NCI-H2196 treated with DMSO at 0.1 percent for 48 hours (cell line): ENCODE measurements around the gene CFAP100.
A peak's percentile ranks its signal among the peaks of the same experiment; 100 is the strongest.

Source experiments
- DNase-seq: peaks from one replicate; lab custom pipeline; 2025; ENCODE audit not compliant: unreplicated experiment; lab: John Stamatoyannopoulos, UW

The CFAP100 gene

DNA sequence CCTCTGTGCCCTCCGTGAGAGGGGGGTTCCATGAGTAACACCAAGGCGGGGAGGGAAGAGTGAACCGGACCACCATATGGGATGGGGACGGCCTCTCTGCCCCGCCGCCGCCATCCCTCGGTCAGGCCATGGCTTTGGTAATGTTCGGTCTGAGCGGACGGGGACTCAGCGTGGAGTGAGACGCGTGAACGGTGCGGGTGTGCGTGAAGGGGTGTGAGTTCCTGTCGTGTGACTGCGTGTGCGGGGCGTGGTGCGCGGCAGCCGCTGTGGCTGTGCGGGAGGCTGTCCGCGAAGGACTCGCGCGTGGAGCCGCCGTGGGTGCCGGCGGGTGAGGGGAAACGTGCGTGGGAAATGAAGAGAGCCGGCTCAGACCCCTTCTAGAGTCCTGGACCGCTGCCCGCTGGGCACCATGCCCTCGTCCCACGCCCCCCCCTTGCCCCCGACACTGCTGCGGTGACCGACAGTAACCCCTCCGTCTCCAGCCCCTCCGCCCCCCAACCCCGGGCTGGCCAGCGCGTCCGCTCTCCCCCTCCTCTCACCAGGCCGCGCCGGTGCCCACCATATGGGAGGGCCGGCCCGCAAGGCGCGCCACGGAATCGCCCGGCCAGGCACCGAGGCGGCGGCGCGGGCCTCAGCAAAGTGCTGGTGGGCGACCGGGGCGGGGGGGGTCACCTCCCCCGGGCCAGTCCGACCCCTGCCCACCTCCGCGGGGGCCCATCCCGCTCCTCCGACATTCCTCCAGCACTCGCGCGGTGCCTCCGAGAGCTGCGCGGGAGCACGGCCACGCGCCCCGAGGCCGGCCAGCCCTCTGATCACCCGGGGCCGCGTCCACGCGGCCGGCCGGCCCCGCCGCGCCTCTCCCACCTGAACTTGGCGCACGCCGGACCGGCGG, 38.1 kb upstream of the CFAP100 start:
- no peak for DNase-seq

DNA sequence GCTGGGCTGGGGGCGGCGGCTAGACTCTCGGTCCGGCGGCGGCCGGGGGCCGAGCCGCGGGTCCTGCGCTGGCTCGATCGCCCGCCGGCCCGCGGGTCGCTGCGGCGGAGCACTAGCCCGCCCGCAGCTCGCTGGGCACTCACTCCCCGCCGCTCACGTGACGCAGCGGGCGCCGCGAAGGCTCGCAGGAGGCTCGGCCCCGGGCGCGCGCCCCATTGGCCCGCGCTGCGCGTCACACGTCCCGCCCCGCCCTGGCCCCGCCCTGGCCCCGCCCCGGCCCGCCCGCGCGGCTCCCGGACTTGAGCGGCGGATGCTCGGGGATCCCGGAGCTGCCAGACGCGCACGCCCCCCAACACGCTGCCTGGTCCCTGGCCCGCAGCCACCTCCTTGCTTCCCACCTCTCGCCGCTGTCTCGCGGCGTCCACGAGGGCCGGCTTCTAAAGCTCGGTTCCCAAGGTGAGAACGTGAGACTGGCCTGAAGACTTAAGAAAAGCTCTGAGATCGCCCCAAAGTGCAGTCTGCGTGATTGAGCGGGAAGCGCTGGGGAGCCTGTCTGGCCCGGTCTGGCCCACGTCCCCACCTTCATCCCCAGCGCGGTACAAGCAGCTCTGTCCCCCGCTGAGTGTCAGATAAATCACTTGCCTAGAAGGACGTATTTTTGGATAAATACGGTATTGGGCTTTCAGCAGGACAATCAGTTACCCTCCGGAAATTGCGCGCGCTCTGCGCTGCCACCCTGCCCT, 37.2 kb upstream of the CFAP100 start, which contains the start of gene KLF15:
TSS of gene KLF15 (minus strand) at position 114 of the 743 bp plus-strand sequence. CDS start 4,486 bp downstream, outside the sequence.
- peak; percentile 78 for DNase-seq

DNA sequence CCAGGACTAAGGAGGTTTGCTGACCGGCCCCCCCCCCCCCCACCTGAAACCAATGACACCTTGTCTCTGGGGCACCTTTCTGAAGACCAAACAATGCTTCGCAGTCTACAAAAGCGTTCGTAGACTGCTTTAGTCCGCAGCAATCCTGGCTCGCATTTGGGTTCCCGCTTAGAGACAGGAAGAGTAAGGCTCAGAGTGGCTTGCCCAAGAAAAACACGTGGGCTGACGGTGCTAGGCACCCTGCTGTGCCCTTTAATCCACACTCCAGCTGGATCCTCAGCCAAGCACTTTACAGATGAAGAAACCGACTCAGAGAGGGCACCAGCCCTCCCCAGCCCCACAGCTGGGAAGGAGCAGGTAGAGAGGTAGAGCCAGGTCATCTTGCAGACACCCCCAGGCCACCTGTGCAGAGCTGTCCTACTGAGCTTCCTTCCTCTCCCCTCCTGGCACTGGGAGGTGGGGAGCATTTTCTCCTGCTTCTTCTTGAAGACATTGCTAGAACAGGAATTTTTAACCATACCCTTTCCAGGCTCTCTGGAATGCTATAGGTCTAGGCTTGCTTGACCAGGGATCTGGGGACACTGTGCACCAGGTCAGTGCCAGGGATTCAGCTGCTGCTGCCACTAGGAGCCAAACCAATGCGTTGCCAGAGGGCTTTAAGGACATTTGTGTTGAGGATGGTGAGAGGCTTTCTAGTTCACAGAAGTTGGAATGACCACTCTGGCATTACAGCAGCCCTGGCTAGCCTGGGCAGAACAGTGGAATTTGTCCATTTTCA, 36.5 kb upstream of the CFAP100 start:
- peak; percentile 78 for DNase-seq

DNA sequence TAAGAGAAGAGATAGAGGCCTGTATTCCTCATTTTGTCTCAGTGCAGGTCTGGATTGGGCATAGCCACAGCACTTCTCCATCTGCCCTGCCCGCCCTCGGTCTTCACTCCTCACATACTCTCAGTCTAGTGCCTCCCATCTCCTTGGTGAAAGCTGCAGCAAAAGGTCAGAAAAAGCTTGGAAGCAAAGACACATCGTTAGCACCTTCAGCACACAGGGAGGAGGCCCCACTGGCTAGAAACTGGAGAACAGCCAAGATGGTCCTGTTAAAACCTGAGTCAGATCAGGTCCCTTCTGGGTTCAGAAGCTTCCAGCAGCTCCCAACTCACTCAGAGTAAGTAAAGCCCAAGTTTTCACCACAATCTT, 35.9 kb upstream of the CFAP100 start:
- no peak for DNase-seq

DNA sequence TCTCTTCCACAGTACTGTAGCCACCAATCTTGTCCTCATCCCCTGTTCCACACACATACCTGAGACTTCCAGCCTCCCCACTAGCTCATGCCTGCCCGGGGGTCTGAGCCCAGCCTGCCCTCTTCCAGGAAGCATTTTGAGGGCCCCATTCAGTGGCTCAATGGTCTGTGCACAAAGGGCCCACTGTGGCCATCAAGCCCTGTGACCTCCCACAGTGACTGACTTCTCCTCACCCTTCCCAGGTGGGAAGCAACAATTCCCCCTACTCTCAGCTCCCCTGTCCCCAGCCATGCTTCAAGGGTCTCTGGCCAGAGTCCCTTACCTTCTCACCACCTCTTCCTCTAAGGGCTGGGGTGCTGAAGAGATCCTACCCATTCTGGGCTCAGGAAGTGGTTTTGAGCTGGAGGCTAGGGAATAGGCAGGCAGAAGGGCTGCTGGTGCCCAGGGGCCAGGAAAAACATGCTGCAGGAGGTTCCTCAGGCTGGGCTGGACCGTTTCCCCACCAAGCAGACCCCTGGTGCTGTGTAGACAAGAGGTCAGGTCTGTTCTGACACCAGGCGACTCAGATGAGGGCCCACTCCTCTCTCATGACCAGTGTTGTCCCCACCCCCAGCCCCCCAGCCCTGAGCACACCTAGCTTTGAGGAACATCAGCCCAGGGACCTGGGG, 34.5 kb upstream of the CFAP100 start:
- DNase-seq, result no peak

DNA sequence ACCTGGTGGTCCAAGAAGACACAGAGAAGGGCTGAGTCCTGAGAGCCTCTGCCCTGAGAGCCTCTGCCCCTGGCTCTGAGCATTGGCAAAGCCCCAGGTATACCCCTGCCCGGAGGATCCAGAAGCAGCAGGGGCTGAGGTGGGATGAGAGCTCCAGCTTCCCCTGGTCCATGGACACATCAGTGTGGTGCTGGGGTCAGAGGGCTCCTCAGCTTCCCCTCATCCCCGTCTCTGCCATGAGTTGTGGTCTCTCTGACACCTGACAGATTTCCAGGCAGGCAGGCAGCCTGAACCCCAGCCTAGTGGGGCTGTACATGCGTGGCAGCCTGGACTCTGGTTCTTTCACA, 34.0 kb upstream of the CFAP100 start:
- DNase-seq, result no peak

DNA sequence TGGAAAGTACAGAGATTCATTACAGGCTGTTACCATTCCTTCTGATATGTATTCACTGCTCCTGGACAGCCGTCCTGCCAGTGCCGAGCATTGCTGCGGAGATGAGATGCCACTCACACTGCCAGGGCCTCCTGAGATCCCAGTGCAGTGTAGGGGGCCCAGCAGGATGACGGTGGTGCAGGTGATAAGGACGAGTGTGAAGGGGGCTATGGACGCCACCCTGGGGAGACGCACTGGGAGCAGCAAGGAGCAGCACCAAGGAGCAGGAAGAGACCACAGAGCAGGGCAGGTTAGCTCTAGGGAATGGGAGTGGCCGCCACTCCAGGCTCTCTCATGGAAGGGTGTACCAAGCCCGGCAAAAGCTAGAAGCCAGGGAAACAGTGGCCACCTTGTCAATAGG, 33.5 kb upstream of the CFAP100 start:
- no peak for DNase-seq

DNA sequence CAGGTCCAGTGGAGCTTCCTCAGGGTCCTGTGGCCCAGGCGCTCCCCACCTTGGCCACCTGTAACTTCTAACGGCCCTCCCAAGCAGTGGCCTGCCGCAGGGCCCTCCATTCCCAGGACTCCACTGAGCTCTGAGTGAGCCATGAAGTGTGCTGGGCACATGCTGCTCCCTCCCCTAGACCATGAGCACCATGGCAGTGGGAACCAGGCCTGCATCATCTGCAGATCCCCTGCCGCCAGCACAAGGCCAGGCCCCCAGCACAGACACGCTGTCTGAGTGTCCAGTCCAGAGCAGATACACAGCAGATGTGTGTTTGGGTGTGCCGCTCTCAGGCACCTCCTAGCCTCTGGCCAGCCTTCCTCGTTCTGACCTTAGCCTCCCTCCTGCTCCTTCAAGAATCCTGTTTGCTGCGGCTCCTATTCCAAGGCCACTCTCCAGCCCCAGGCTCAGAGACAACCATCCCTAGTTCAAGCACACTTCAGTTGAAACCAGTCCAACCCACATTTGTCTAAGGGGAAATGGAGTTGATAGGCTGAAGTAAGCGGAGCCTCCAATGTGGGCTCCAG, 30.5 kb upstream of the CFAP100 start:
- no peak for DNase-seq

DNA sequence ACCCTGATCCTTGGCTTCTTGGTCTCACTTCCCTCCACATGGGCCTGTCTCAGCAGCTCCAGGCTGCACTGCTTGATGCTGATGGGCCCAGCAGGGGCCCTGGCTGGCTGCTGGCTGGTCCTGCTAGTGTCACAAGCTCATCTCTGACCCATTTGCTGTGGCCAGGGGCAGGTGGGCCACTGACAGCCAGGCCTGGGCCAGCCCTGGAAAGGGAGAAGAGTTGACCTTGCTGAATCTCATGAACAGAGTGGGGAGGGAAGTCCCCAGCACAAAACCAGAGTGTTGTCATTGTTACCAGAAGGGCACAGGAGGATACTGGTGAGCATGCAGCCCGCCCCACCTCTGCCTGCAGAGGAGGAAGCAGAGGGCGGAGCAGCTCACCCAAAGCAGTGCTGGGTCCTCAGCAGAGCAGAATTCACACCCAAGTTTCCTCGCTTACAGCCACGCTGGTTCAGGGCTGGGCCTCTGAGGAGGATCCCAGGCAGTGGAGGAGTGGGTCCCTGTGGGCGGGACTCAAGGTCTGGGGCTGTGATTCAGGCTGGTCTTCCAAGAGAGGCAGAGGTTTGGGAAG, 29.9 kb upstream of the CFAP100 start:
- no peak for DNase-seq

DNA sequence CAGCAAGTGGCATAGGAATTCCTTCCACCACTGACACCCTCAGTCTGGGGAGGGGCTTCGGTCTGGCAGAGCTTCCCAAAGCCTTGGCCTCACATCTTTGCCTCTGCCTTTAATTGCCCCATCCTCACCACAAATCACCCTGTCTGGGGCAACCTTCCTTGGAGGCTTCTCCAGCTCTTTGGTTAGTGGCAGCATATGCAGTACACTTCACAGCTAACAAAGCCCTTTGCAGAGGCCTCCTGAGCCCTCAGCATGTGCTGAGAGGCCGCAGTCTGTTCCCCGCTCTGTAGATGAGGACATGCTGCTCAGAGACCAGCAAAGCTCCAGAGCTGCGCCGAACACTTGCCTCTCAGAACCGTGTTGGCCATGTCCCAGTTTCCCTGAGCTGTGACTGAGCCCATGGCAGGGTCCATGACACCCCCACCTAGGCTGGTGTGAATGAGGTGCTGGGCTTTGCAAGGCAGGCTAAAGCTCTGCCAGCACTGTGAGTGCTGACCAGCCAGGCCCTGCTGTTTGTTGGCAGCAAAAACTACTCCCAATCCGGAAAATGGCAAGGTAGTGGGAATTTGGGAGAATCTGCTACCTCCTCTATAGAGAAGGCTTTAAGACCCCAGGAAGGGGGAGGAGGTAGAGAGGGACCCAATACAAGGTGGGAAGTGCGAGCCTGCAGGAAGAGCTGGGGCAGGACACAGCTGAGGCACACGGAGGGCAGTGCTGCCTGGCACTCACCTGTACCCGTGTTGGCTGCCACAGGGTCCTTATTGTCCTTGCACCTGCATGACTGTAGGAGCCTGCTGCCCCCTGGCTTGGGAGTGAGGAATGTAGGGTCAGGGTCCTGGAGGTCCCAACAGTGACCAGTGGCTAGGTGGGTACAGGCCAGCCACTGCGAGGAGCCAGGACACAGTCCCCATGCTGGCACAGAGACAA, 29.1 kb upstream of the CFAP100 start:
- DNase-seq, result no peak

DNA sequence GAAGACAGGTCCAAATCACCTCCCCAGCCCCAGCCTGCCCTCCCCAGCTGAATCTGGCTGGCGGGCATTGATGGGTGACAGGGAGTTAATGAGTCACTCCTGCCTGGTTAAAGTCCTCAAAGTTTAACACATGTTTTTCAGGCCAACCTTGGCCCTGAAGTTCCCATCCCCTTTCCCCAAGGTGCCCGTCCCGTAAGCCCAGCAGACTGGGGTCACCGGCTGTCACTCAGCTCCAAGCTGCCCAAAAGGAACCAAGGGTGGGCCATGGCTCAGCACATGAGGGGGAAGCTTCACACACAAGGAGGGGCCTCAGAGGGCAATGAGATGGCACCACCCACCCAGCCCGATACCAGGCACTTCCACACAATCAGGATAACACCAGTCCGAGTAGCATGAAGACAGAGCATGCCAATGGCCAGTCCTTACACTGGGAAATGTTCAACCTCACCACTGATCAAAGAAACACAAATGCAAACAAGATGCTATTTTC, 27.3 kb upstream of the CFAP100 start:
- DNase-seq, result no peak

DNA sequence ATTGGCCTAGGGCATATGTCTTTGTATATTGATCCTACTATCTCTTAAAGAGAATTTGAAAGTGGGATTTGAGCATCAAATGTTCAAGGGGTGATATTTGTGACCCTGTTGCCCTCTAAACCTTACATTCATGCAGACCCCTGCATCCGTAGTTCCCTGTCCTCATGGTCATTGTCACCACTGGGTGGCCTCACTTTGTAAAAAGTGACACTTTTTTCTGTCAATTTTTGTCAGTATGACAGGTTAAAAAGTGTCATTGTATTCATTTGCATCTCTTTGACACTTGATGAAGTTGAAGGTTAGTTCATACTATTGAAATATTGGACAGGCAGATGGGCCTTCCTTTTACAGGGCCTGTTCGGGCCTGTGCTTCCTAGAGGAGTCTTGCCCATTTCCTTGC, 25.2 kb upstream of the CFAP100 start:
- no peak for DNase-seq

DNA sequence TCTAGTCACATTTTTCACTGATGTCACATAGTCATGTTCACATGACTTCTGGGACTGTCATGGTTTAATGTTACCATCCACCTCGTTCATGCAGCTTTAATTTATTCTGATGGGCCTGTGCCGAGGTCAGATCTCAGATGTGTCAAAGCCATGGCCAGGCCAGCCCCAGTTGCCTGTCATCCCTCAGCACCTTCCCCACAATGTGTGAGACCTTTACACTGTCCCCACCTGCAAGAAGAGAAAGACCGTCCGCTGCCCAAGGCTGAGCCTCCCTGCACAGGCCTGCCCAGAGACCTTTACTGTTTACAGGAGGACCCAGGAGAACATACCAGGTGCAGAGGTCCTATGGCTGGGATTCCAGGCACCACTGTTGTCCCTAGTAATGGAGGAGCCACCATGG, 24.7 kb upstream of the CFAP100 start:
- DNase-seq, result no peak

DNA sequence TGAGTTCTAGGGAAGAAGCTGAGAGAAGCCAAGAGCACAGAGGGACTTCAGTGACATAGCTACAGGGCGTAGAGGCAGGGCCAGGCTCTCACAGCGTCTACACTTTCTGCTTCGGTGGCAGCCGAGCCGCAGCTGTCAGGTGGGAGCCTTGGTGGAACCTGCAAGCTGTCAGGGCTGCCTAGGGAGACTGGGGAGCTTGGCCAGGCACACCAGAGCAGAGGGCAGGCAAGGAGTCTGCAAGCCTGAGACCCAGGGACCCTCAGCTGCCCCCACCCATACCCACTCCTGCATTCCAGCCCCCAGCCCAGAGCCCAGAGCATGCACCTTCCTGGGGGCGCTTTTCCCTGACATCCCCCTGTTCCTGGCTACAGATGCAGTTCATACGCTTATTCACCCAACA, 24.1 kb upstream of the CFAP100 start:
- no peak for DNase-seq

DNA sequence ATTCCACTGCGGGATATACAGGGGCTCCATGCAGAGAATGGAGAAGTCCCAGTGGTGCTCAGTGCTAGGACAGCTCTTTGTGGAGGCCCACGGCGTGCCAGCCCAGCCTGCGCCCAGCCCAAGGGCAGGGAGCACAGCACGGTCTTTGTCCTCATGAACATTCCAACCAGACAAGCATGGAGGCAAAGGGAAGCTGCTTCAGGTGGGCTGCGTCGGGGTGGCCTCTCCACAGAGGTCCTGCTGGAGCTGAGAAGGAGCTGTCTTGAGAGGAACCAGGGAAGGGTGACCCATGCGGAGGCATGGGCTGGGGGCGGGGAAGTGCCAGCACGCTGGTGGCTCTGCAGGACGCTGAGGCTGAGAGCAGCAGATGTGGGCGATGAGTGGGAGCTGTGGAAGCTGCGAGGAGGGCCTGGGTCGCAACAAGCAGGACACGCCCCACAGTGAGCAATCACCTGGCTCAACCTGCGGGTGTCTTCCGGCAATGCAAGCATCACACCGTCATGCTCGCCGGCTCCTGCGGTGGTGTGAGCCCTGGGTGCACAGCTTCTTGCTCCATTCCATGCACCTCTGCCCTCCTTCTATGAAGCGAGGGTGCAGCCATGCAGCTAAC, 23.5 kb upstream of the CFAP100 start:
- DNase-seq, result no peak

DNA sequence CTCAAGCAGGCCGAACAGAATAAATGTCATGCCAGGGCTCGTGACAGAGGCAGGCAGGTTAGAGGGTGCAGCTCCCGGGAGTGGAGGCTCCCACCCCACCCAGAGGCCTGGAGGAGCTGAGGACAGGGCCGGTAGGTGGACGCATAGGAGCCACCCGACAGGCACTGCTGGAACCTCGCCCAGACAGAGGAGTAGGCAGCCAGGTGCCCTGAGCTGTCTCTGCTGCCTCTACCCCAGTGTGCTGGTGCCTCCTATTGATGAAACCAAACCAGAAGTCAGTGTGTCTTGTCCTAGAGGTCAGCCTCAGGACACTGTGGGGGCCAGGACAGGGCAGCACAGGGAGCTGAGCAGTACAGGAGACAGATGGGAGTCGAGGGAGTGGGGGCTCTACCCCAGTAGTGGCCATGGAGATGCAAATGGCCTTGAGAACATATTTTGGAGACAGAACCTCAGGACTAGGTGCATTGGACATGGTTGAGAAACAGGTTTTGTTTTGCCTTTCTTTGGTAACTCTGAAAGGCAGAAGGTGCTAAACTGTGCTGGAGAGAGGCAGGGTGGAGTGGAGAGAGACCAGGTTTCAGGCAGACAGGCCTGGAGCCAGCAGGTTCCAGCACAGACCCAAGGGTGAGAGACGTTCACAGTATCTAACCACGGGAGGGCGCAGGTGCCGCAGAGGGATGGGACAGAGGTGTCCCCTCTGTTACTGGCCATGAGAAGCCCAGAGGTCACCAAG, 22.1 kb upstream of the CFAP100 start:
- no peak for DNase-seq

DNA sequence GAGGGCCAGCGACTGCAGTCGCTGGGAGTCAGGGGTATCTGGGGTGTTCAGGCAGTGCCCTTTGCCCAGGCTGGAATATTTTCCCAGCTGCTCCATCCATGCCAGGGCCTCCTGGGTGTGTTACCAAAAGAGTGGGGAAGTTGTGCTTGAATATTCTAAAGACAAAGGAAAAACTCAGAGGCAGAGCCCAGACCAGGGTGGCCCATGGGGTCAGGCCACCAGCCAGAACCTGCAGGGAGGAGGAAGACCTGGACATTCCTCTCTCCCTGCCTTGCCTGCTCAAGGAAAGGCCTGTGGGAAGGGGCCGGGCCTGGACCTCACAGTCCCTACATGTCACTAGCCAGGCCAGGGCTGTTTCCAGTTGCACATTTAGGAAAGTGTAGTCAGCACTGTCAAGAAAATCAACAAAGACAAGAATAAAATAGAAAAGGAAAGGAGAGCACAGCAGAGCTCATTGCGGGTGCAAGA, 21.5 kb upstream of the CFAP100 start:
- DNase-seq, result no peak
